HG03196 (cell line): ENCODE data around the gene LOXL4.
"Not testable (repeated sequence)": the region's sequence is repeated elsewhere in the genome, so short reads cannot be mapped to it uniquely, and the experiment has no call there.

Experiments used
- ATAC-seq: cut with Tn5 transposase; IDR thresholded peaks from one replicate; pipeline ENCODE4 v1.9.1; 2021; ENCODE audit not compliant: unreplicated experiment

The LOXL4 gene

DNA sequence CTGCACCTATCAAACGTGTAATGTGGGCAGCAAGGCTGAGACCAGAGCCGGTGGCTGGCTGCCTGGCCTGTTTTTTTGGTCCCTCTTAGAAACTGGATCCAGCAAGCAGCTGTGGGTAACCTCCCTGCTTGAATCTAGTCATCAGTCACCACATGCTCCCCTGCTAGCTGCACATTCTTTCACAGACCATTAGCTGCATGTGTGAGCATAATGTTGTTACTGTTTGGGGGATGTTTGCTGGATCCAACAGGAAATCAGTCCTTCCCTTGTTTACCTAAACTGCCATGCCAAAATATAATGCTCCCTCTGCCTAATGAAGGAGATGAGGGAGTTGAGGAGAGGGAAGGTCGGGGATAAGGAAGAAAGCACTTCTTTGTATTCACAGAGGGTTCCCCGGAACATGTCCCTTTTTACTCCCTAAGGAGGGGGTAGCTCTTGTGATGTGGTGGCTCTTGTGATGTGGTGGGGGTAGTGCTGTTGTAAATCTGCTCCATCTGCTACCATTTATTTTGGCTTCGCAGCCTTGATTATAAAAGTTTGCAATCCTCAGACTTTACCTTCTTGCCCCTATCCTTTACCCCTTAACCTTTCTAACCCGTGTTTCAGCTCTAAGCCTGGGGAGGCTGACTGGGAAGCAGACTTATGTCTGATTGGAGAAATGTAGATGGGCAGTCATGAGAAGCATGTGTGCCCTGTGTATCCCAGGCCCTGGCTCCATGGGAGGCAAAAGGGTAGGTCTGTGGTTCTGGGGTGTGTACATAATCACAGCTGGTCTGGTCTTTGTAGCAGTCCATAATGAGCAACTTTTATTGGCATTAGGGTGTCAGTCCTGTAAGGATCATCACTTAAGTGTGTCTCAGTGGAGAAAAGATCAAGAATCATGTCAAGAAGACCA, 20.8 kb downstream of the LOXL4 start:
- ATAC-seq = no peak

DNA sequence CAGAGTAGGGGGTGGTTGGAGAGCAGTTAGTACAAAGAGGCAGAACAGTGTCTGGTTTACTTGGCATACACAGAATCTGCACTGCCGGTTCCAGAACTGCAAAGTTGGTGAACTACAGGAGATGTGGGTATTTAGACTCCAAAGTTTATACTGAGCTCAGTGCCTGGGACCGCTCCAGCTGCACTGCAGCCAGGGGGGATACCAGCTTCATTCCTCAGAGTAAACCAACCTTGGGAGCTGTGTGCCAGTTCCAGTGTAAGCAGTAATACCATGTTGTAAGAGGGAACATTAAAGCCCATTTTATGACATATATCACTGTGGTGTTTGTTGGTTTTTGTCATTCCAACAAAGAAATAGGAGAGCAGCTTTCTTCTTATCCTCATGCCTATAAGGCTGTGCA, 23.4 kb downstream of the LOXL4 start:
- no peak for ATAC-seq

DNA sequence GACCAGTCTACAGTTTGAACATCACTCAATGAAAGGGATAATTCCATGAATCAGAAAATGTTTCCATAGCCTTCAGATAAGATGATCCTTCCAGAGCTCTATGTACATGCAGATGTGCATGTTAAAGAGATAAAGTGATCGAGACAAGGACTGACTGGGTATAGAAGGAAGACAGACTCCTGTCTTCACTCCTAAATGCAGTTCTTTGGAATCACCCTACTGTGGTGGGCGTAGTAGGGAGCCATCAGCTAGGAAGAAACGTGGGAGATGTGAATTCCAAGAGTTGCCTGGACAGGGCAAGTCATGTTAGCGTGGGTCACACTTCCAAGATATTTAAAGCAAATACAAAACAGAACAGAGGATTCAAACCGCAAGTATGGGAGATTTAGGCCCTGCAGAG, 23.9 kb downstream of the LOXL4 start:
- no peak for ATAC-seq

DNA sequence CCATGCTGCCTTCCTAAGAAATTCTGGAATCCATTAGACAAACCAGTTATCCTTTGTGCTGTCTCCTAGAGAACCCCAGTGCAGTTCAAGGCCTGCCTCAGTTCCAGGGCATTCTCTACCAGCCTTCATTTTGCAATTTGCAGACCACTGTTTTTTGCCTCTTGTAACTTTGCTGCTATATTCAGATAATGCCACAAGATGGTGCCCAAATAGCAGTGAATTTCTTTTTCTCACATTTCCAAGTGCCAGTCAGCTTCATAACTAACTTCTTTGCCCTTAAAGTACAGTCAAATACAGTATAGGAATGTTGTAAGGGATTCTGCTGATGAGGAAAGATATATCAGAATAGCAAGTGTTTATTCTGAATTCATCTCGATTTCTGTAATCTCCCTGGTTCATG, 25.2 kb downstream of the LOXL4 start:
- ATAC-seq = no peak

DNA sequence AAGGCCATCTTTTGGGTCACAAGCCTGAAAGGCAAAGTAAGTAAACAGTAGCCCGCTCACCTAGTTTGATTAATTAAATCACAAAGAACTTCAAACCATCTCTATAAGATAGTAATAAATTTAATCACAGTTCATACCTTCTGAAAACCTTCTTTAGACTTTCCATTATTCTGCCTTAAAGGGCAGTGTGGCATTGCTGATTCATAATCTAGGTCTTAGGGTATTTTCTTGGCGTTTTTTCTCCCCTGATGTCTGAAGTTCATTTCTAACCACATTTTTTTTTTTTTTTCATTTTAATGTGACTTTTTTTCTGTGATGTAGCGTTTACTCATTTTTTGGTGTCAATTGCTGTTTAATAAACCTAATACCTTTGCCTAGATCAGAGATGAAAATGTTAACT, 27.5 kb downstream of the LOXL4 start:
- no peak for ATAC-seq

DNA sequence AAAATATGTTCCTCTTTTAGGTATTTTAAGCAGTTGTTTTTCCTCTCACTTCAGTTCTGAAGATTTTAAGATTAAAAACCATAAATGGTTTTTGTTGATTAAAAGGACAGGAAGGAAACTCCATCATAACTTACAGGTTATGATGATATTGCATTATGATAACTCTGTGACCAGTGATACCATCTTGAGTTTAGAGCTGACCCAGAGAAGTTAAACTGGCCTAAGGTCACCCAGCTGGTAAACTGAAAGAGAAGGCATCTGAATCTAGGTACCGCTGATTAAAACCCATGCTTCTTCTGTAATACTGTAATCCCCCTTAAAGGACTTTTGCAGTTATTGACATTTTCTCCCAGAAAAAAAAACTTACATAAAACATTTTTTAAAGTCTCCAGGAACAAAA, 29.6 kb downstream of the LOXL4 start:
- no peak for ATAC-seq

DNA sequence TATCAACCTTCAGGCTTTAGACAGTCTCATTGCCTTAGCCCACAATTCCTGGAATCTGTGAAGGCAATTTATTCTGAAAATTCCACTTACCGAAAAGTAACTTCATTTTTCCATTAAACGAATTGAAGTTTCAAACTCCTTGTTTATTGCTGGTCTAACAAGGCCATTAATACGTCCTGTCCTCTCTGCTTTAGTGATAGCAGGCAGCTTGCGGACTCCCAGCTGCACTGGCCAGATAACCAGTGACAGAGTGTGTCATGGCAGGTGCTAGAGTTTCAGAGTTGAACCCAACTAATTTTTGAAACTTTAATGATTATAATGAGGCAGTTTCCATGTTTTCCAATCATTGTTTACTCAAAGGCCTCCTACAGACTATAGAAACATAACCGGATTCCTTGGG, 31.1 kb downstream of the LOXL4 start:
- ATAC-seq = no peak

DNA sequence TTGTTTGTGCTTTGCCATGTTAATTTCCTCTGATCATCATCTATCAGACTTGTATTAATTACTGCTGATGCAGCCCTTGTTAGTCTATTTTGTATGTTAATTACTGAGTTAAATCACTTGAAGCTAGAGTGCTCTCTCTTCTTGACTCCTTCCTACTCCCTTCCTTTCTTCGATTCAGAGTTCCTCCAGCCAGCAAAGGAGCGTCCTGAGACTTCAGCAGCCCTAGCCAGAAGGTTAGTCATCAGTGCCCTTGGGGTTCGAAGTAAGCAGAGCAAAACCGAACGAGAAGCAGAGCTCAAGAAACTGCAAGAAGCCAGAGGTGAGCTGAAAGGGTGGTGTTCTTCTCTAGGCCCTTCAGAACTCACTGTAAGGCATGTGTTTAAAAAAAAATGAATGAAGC, 32.1 kb downstream of the LOXL4 start:
- ATAC-seq = no peak

DNA sequence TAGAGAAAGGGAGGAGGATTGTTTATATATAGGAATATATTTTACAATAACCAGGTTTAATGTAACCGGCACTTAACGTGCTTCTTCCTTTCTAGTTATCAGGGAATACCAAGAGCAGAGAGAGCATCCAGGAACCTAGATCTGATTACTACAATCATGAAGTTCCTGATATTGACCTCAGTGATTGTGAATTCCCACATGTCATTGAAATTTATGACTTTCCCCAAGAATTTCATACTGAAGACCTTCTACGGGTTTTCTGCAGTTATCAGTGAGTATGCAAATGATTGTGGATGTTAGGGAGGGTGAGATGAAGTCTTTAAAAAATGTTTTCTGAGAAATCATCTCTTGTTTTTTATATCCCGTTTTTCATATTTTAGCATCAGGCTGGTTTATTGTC, 36.6 kb downstream of the LOXL4 start:
- no peak for ATAC-seq

DNA sequence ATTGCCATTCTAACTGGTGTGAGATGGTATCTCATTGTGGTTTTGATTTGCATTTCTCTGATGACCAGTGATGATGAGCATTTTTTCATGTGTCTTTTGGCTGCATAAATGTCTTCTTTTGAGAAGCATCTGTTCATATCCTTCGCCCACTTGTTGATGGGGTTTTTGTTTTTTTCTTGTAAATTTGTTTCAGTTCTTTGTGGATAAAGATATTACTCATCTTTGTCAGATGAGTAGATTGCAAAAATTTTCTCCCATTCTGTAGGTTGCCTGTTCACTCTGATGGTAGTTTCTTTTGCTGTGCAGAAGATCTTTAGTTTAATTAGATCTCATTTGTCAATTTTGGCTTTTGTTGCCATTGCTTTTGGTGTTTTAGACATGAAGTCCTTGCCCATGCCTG, 39.7 kb downstream of the LOXL4 start:
- not testable (repeated sequence) for ATAC-seq

DNA sequence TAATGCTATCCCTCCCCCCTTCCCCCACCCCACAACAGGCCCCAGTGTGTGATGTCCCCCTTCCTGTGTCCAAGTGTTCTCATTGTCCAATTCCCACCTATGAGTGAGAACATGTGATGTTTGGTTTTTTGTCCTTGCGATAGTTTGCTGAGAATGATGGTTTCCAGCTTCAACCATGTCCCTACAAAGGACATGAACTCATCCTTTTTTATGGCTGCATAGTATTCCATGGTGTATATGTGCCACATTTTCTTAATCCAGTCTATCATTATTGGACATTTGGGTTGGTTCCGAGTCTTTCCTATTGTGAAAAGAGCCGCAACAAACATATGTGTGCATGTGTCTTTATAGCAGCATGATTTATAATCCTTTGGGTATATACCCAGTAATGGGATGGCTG, 40.3 kb downstream of the LOXL4 start:
- not testable (repeated sequence) for ATAC-seq

DNA sequence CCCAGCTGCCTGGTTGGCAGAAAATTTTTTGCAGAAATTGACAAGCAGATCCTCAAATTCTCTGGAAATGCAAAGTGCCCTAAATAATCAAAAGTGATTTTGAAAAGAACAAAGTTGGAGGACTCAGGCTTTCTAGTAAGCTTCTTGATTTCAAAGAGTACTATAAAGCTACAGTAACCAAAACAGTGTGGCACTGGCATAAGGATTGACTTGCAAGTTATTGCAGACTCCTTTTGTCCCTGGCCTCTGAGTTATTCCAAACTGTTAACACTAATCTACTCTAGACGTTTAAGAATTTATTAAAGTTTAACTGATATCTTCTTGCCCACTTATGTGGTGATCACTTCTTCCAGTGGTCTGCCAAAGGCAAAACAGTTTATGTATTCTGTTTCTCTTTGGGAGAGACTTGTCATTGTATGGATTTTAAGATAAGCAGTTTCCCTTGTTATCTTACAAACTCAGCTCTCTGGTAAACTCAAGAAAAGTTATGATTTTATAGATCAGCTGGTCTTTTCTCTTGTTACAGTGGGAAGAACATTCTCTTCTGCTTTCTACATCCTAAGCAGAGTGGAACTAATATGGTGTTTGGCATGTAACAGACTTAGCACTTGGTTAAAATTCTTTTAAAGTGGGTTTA, 41.4 kb downstream of the LOXL4 start:
- ATAC-seq = no peak

DNA sequence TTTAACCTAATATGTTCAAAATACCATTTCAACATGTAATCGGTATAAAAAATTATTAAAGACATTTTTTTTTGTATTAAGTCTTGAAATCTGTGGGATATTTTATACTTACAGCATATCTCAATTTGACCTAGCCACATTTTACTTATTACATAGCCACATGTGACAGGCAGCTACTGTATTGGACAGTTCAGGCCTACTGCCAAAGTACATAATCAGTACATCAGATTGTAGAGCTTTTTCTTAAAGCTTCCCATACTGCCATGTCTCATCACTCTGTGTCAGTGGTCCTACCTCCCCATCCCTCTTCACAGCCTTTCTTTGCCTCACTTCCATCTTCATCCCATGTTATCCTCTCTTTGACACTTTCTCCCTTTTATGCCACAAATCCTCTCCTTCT, 43.0 kb downstream of the LOXL4 start:
- ATAC-seq = no peak

DNA sequence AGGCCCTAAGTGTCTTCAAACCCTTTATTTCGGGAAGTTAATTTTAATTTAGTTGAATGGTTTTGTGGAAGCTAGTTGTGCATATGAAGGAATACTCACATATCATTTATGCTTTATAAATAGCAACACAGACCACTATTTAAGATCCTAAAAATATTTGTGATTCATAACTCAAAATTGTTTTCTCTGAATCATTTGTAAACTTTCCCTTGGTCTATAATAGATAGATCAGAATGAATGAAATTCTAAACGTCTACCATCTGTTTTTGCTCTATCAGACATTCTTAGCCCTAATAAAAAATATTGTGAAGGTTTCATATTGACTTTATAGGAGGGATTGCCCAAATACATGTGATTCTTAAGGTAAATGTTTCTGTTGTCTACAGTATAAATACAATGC, 43.5 kb downstream of the LOXL4 start:
- no peak for ATAC-seq

DNA sequence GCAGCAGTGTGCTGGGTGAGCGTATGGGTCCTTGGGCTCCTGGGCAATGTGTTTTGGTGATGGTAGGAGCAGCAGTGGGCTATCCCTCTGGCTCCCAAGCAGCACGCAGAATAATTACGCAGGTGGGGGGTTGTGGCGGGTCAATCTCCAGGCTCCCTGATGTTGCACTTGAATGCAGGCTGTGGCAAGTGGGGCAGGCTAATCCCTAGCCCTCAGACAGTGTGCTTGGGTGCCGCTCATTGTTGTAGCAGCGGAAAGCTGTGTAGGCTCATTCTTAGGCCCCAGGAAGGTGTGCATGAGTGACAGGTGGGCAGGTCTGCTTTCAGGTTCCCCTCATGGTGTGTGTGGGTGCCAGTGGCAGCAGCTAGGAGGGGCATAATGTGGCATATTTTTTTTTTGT, 44.1 kb downstream of the LOXL4 start:
- ATAC-seq = no peak

DNA sequence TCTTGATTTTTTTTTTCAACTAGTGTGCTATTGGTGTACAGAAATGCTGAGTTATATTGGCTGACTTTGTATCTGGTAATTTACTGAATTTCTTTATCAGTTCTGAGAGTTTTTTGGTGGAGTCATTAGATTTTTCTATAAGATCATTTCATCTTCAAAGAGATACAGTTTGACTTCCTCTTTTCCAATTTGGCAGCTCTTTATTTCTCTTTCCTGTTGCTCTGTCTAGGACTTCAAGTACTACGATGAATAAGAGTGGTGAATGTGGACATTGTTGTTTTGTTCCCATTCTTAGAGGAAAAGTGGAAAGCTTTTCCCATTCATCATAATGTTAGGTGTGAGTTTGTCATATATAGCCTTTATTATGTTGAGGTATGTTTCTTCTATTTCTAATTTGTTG, 50.2 kb downstream of the LOXL4 start:
- ATAC-seq = no peak

DNA sequence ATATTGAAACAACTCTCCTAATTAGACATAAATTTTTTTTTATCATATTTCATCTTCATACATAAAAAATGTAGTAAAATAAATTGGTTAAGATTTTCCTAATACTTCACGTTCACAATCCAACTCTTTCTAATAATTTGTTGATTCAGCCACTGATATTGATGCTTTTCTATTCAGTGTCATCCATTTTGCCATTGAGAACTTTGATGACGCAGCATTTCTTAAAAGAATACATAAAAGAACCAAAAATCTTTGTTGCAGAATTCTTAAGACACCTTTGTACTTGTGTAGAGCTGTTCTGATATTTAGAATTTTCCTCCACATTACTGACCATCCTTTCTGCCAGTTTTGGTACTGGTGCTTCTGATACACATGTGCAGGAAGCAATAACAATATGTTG, 52.6 kb downstream of the LOXL4 start:
- no peak for ATAC-seq

DNA sequence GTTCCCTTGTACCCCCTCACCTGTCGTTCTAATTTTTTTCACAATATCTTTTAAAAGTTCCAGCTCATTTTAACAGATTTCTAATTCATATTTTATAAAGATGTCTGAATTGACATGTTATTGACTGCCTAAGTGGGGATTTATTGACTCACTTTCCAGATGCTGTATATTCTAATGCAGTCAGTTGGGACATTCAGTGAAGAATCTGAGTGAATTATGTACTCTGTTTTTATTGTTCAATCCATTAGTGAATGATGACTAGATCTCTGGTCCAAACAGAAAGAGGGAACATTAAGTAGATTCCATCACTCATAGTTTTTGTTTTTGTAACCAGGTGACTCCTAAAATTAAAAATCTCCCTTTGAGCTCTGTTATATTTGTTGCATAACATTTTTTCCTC, 54.3 kb downstream of the LOXL4 start:
- ATAC-seq = no peak

DNA sequence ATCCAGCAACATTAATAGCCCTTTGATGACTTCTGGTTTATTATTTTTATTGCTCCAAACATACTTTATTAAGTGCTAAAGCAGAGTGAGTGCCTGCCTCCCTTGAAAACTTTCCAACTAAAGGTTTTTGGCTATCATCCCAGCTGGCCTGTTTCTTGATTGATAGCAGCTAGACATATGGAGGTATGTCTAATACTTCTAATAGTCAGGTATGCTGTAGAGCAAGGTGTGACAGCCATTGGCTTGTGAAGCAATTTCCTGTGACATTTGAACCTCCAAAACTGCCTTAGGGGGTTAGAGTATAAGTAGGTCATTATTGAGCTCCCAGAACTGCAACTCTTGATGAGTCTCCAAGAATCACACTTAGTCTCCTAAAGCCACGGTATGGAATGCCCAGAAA, 55.8 kb downstream of the LOXL4 start:
- no peak for ATAC-seq

DNA sequence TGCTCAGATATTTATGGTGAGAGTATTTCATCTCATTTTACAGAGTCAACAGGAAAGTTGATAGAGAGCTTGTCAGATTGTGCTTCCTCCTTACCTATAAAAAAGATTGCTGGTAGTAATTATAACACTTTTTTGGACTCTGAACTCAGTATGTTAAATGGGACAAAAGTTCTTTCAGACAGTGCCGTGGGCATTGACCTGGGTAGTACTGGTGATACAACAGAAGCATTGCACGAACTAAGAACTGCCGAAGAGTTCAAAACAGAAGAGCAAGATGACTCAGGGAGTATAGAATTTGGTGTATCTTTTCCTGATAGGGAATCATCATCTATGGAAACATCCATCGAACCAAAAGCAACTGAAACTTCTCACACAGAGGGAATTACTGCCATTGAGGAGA, 58.6 kb downstream of the LOXL4 start:
- no peak for ATAC-seq

DNA sequence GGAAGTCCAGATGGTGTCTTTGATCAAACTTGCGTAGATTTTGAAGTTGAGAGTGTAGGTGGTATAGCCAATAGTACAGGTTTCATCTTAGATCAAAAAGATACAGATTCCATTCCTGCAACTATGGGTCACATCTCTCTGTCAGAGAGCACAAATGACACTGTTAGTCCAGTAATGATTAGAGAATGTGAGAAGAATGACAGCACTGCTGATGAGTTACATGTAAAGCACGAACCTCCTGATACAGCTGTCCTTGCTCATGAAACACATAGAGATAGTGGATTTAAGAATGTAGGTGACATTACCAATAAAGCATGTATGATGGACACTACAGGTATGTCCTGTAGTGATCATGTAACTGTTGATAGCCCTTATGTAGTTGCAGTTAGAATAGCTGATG, 59.1 kb downstream of the LOXL4 start:
- ATAC-seq = no peak

DNA sequence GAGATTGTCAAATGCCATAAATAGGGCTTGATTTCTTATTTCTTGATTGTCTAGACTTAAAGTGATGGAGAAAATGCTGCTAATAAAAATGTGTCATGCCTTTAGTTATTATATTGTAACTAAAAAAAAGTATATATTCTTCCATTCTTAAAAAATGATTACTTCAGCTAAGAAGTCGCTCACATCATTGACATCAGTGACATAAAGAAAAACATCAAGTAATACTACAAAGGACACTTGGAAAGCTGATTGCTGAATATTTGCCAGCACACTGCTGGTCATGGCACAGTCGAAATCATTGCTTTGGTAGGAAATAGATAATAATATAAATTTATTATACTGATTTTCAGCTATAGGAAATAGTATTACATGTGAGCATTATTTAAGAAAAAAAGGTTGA, 62.6 kb downstream of the LOXL4 start:
- no peak for ATAC-seq

DNA sequence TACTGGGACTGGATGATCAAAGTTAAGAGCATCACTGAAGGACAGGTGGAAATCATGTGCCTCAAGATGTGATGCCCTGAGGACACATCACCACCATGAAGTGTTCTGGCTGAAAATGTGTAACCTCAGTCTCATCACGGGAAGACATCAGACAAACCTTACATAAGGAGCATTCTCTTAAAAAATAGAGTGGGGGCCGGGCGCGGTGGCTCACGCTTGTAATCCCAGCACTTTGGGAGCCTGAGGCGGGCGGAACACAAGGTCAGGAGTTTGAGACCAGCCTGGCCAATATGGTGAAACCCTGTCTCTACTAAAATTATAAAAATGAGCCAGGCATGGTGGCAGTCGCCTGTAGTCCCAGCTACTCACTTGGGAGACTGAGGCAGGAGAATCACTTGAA, 65.6 kb downstream of the LOXL4 start:
- no peak for ATAC-seq
